Measurements from ENCODE around the gene PIK3C3.

- TF ChIP-seq CTCF (conservative IDR thresholded peaks at IDR 0.05) (no peak), ZFX (IDR thresholded peaks at IDR 0.05) (no peak)
Observed at GRCh38 chr18:42106784-42107183, 151.8 kb downstream of the PIK3C3 start.
